MCF 10A (cell line): ENCODE measurements around the gene SLC12A9. TPM values are rescaled to one million over a fixed set of nuclear protein-coding genes. Genes with fewer than 3 reads are reported as not detected.

ENCODE experiments used
- BruUV-seq: library from RNA; stranded (reverse); fragments of 400-500 nt; replicated peaks from 2 replicates; lab custom pipeline; 2021; lab: Mats Ljungman, UMichigan
- CTCF ChIA-PET: fragments of 300-600 bp; sonication (Branson Sonifier 250); formaldehyde crosslinking; extraction: SDS; loops from one replicate; lab custom pipeline; 2021; ENCODE audit warnings: antibody characterized with exemption, inconsistent platforms; lab: Yijun Ruan, JAX
- POLR2A ChIA-PET: fragments of 300-600, 350-650 bp; sonication (Branson Sonifier 250); formaldehyde crosslinking; extraction: SDS; loops from one replicate; lab custom pipeline; 2020; ENCODE audit warnings: antibody characterized with exemption, inconsistent platforms; lab: Yijun Ruan, JAX
- DNase-seq: peaks from one replicate; pipeline ENCODE4 v3.0.0-alpha.2; 2018; ENCODE audit not compliant: unreplicated experiment
- H3K27ac Mint-ChIP-seq: one replicate; pipeline ENCODE4 v1.8.0; 2022; ENCODE audit warnings: mild to moderate bottlenecking, low read depth, mixed read lengths; ENCODE audit not compliant: unreplicated experiment
- H3K27me3 Mint-ChIP-seq: one replicate; pipeline ENCODE4 v1.8.0; 2022; ENCODE audit warnings: mixed read lengths; ENCODE audit not compliant: insufficient read depth, unreplicated experiment
- H3K36me3 Mint-ChIP-seq: one replicate; pipeline ENCODE4 v1.8.0; 2022; ENCODE audit warnings: mild to moderate bottlenecking, moderate library complexity, mixed read lengths; ENCODE audit not compliant: insufficient read depth, unreplicated experiment
- H3K4me1 Mint-ChIP-seq: one replicate; pipeline ENCODE4 v1.8.0; 2022; ENCODE audit warnings: mixed read lengths; ENCODE audit not compliant: insufficient read depth, unreplicated experiment
- H3K4me3 Mint-ChIP-seq: one replicate; pipeline ENCODE4 v1.8.0; 2022; ENCODE audit warnings: mild to moderate bottlenecking, moderate library complexity, mixed read lengths; ENCODE audit not compliant: unreplicated experiment
- H3K9me3 Mint-ChIP-seq: one replicate; pipeline ENCODE4 v1.8.0; 2022; ENCODE audit warnings: mixed read lengths; ENCODE audit not compliant: unreplicated experiment
- intact Hi-C: fragments of 100-400 bp; cut with micrococcal nuclease; formaldehyde crosslinking; loops from 2 replicates; pipeline ENCODE4 v1.14.1; 2022
- total RNA-seq: library from RNA; stranded (reverse); gene quantifications from 2 replicates; pipeline ENCODE4 v1.2.3, GENCODE V29; 2022
- TF ChIP-seq, protein P1 (sequence below): fragments of 200-600 bp; IDR thresholded peaks from one replicate; pipeline ENCODE4 v1.8.0; 2022; ENCODE audit warnings: antibody characterized with exemption, mild to moderate bottlenecking; ENCODE audit not compliant: unreplicated experiment

The SLC12A9 gene
- total RNA-seq, 1 experiment from 2014 or later, result 19.2 TPM

DNA sequence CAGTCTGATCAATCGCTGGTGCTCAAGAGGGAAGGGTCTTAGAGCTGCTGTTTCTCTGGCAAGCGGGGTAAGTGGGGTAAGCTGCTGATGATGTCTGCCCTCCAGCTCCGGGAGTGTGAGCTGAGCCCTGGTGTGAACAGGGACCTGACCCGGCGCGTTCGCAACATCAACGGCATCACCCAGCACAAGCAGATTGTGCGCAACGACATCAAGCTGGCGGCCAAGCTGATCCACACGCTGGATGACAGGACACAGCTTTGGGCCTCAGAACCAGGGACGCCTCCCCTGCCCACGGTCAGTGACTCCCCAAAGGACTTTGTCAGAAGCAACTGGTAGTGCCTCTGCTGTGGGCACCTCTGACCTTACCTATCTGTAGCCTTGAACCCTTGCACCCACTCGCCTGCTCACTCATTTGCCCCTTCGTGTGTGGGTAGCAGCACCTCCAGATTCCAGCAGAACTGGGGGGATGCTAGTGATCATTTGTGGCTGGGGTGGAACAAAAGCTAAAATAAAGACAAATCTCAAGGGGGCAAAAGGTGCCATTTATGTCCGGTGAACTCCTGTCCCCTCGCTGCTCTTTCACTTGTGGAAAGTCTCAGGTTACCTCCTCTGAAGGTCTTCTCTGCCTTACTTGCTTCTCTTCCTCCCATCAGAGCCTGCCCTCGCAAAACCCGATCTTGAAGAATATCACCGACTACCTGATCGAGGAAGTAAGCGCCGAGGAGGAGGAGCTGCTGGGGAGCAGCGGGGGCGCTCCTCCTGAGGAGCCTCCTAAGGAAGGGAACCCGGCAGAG is 33.8 kb downstream of the SLC12A9 start:
- Mint-ChIP-seq H3K4me3 (no peak overlapping the region), H3K4me1 (peaks cover 24% of the 10 kb centered on the region), H3K36me3 (peaks cover 67% of the 10 kb centered on the region), H3K27ac (peak overlapping the region; percentile 55), H3K27me3 (no peaks in the 10 kb centered on the region), H3K9me3 (no peaks in the 10 kb centered on the region)
- intact Hi-C loops, result no loop called here
- TF ChIP-seq, protein P1, sequence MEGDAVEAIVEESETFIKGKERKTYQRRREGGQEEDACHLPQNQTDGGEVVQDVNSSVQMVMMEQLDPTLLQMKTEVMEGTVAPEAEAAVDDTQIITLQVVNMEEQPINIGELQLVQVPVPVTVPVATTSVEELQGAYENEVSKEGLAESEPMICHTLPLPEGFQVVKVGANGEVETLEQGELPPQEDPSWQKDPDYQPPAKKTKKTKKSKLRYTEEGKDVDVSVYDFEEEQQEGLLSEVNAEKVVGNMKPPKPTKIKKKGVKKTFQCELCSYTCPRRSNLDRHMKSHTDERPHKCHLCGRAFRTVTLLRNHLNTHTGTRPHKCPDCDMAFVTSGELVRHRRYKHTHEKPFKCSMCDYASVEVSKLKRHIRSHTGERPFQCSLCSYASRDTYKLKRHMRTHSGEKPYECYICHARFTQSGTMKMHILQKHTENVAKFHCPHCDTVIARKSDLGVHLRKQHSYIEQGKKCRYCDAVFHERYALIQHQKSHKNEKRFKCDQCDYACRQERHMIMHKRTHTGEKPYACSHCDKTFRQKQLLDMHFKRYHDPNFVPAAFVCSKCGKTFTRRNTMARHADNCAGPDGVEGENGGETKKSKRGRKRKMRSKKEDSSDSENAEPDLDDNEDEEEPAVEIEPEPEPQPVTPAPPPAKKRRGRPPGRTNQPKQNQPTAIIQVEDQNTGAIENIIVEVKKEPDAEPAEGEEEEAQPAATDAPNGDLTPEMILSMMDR, result no peak
- no peak for DNase-seq
- ChIA-PET CTCF (interaction anchor here (0.5 to 2.4 kb wide), 3 partner anchors 10 to 253 kb away, joined by 3 to 10 read pairs (median 6); no protein-coding TSS in a partner anchor), POLR2A (interaction anchor here (0.6 to 6.5 kb wide), 4 partner anchors 10 to 1056 kb away, joined by 3 to 157 read pairs (median 4); partner anchors contain the start of genes SLC12A9 and SRRT)
- BruUV-seq, result no TSS peak

- CTCF ChIA-PET, result interaction anchor here (0.5 to 2.4 kb wide), 2 partner anchors 11 to 194 kb away, joined by 6 to 10 read pairs; no protein-coding TSS in a partner anchor
- no peaks in the 10 kb centered on the region for H3K27me3 Mint-ChIP-seq
Observed at GRCh38 chr7:100886936-100887515, 34.5 kb downstream of the SLC12A9 start.

DNA sequence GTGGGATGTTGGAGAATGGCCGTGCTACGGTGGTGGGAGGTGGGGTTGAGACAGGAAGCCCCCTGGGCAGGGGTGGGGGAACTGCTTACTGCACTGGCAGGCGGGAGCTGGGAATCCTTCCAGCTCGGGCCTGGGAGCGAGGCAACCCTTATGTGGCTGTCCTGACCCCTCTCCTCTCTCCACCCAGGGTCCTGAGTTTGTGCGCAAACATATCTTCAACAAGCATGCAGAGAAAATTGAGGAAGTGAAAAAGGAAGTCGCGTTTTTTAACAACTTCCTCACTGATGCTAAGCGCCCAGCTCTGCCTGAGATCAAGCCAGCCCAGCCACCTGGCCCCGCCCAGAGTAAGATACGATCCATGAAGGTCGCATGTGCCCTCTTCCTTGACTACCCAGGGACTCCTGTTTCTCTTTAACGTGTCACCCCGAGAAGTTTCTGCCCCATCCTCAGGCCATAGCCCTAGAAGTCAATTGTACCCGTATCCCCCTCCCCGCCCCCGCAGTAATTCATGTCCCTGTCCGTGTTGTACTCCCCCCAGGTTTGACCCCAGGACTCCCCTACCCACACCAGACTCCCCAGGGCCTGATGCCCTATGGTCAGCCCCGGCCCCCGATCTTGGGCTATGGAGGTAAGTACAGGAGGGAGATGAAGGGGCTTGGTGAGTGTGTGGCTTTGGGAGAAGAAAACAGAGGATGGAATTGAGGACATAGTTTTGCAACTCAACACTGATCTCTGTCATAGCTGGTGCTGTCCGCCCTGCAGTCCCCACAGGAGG is 35.2 kb downstream of the SLC12A9 start:
- ChIA-PET CTCF (interaction anchor here (0.6 to 2.4 kb wide), 2 partner anchors 12 to 323 kb away, joined by 4 to 10 read pairs; no protein-coding TSS in a partner anchor), POLR2A (interaction anchor here (1.2 to 6.5 kb wide), 4 partner anchors 12 to 267 kb away, joined by 3 to 157 read pairs (median 13); partner anchors contain the start of genes POP7, SRRT and TRIP6)
- Mint-ChIP-seq H3K27me3 (no peaks in the 10 kb centered on the region), H3K9me3 (no peaks in the 10 kb centered on the region), H3K27ac (peak overlapping the region; percentile 39), H3K4me1 (peaks cover 28% of the 10 kb centered on the region), H3K36me3 (peaks cover 53% of the 10 kb centered on the region), H3K4me3 (peak overlapping the region; percentile 90)
- TF ChIP-seq, protein P1, result no peak
- DNase-seq, result no peak
- TSS peak; percentile 76 for BruUV-seq
- intact Hi-C loops, result no loop called here

More at GRCh38 chr7:100886936-100887515, 34.5 kb downstream of the SLC12A9 start:
- TF ChIP-seq, protein P1, result no peak
- no peak for DNase-seq
- peaks cover 28% of the 10 kb centered on the region for H3K4me1 Mint-ChIP-seq
- POLR2A ChIA-PET, result interaction anchor here (0.6 to 6.5 kb wide), 3 partner anchors 11 to 1056 kb away, joined by 3 to 157 read pairs (median 3); partner anchors contain the start of gene SRRT
- intact Hi-C loops, result no loop called here
- H3K36me3 Mint-ChIP-seq, result peaks cover 60% of the 10 kb centered on the region
- H3K9me3 Mint-ChIP-seq, result no peaks in the 10 kb centered on the region
- peak overlapping the region; percentile 55 for H3K27ac Mint-ChIP-seq
- no TSS peak for BruUV-seq
- H3K4me3 Mint-ChIP-seq, result peak overlapping the region; percentile 90
